MG63 (cell line): ENCODE results near the gene GULP1. TPM values are rescaled to one million over a fixed set of nuclear protein-coding genes. Genes with fewer than 3 reads are reported as not detected.

ENCODE experiments used
- DNase-seq: peaks from one replicate; pipeline ENCODE4 v3.0.0-alpha.2; 2020
- H3K27me3 ChIP-seq: fragments of 250-450 bp; sonication (Bioruptor Pico); 2 replicates; pipeline ENCODE4 v1.5.1; 2020; ENCODE audit warnings: mild to moderate bottlenecking, moderate library complexity
- H3K36me3 ChIP-seq: fragments of 250-450 bp; sonication (Bioruptor Pico); 2 replicates; pipeline ENCODE4 v1.5.1; 2020; ENCODE audit warnings: mild to moderate bottlenecking, moderate library complexity
- H3K4me3 ChIP-seq: fragments of 250-450 bp; sonication (Bioruptor Pico); 2 replicates; pipeline ENCODE4 v1.5.1; 2020; ENCODE audit warnings: mild to moderate bottlenecking, moderate library complexity
- H3K9me3 ChIP-seq: fragments of 250-450 bp; sonication (Bioruptor Pico); 2 replicates; pipeline ENCODE4 v1.5.1; 2020; ENCODE audit warnings: mild to moderate bottlenecking, moderate library complexity
- total RNA-seq: library from RNA; depleted of rRNA; stranded (reverse); fragments of >200 nt; shearing (Covaris generic); gene quantifications from 2 replicates; pipeline ENCODE4 v1.2.3, GENCODE V29; 2014; ENCODE audit warnings: low replicate concordance

The GULP1 gene
- total RNA-seq, 1 experiment from 2014 or later: 14.6 TPM

DNA sequence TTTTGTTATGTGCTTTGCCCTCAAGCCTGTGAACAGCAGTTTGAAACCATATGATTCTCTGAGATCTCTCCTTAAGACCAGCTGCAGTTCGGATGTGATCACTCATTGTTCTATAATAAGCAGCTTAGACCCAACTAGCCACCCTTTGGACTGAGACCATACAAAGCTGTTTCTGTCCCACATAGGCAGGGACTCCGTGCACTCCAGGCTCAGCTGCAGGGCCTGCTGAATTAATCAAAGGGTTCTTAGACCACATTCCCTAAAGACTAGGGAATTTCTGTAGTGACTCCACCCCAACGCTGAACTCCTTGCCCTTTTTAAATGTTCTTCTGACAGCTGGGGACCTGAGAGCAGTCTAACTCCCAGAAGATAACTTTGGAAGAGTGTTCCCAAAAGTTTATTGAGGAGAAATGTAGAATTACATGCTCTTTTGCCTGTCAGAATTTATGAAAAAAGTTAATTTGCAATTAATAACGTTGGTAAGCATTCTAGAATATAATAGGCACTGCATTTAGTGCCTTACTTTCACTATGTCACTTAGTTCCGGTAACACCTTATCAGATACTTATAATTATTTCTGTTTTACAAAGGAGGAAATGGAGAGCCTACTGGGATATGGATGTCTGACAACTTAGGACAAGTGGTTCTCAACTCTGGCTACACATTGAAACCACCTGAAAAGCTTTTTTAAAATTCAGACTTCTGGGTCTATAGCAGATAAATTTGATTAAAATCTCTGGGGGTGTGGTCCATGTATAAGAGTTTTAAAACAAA lies 42.3 kb downstream of the GULP1 start:
- no peaks in the 10 kb centered on the region for H3K27me3 ChIP-seq
- no peak for DNase-seq
- no peaks in the 10 kb centered on the region for H3K36me3 ChIP-seq
- H3K4me3 ChIP-seq: no peak overlapping the region
- no peaks in the 10 kb centered on the region for H3K9me3 ChIP-seq

DNA sequence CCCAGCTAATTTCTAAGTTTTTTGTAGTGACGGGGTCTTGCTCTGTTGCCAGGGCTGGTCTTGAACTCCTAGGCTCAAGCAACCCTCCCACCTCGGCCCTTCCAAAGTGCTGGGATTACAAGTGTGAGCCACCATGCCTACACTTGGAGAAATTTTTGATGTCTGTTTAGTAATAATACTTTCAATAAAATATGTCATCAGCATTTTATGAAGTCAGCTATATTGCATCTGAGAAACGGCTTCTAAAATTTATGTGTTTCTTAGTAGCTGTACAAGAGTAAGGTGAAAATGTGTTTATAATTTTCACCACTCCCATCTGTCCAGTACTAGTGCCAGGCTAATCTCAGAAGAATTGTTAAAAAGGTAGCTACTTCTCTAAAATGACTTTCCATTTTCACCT lies 46.8 kb downstream of the GULP1 start:
- Histone ChIP-seq H3K9me3 (no peaks in the 10 kb centered on the region), H3K27me3 (no peaks in the 10 kb centered on the region), H3K4me3 (no peak overlapping the region), H3K36me3 (no peaks in the 10 kb centered on the region)
- no peak for DNase-seq

DNA sequence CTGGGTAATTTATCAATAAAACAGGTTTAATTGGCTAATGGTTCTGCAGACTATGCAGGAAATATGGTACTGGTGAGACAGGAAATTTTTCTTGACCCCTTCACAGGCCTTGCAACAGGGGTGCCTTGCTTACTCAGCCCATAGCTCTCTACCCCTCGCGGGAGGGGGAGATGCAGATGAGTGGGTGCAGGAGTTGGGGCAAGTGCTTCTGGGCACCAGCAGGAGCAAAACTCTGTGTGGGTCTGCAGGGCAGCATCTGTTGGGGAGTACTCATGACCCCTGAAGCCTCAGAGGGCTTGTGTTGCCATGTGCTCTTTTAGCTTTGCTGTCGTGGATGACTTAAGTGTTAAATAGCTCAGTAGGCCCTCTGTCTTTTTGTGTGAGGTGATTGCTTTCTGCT lies 48.6 kb downstream of the GULP1 start:
- H3K27me3 ChIP-seq: no peaks in the 10 kb centered on the region
- no peaks in the 10 kb centered on the region for H3K9me3 ChIP-seq
- H3K4me3 ChIP-seq: no peak overlapping the region
- H3K36me3 ChIP-seq: no peaks in the 10 kb centered on the region
- DNase-seq: no peak

DNA sequence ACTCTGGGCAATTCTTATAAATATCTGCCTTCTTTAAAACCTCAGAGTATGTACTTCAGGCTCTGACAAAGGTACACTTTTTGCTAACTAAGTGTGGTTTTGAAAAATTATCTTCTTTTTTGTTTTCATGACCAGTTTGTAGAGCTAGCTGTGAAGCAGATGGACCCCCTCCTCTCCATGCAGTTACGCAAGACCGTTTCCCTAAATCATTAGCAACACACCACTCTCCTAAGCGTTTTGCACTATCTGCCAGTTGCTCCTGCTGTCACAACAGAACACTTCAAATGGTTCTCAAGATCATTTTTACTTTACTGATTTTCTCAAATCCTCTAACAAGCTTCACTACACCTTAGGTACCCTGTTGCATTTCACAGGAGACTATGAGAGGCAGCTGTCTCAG lies 53.3 kb downstream of the GULP1 start:
- DNase-seq: no peak
- H3K36me3 ChIP-seq: no peaks in the 10 kb centered on the region; the same call in 1 of the 2 replicates
- no peak overlapping the region for H3K4me3 ChIP-seq
- H3K27me3 ChIP-seq: no peaks in the 10 kb centered on the region
- H3K9me3 ChIP-seq: peaks cover 1% of the 10 kb centered on the region

DNA sequence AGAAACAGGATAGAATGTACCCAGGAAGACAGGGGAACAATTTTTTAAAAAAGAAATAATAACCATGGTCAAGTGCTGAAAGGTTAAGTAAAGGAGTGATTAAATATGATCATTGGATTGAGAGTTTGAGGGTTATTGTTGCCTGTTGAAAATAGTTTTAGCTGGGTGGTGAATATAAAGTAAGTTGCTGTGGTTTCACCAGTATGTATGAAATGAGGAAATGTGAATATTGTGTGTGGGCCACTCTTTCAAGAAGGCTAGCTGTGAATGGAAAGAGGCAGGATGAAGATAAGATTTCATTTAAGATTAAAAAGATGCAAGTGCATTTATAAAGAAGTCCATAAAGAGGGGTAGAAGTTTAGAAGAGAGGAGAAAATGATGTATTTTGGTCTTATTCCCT lies 53.8 kb downstream of the GULP1 start:
- no peak overlapping the region for H3K4me3 ChIP-seq
- DNase-seq: no peak
- H3K27me3 ChIP-seq: no peaks in the 10 kb centered on the region
- no peaks in the 10 kb centered on the region; the same call in 1 of the 2 replicates for H3K36me3 ChIP-seq
- H3K9me3 ChIP-seq: peaks cover 5% of the 10 kb centered on the region

DNA sequence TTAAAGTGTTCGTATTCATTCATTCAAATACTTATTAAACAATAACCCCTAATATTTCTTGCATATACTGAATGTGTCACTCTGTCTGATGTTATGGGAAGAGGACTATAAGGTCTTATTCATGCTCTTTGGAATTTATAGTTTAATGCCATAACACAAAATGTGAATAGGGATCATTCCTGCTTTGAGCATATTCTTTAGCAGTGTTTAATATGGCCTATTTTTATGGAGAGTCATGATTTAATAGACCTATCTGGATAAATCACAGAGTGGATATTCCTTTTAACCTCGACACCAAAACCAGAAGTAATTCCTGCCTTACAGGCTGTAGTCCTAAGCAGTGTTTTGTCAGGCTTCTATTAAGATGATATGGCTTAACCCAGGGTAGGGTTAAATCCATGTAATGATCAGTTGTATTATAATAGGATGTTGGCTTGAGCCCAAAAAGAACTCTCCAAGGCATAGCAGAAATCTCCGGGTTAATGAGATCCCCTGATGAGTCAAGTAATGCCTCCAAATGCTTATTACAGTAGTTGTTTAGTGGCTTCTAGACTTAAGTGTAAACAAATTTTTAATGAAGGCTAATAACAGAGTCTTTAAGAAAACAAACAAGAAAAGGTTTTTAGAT lies 54.3 kb downstream of the GULP1 start:
- DNase-seq: no peak
- Histone ChIP-seq H3K36me3 (no peaks in the 10 kb centered on the region; the same call in 1 of the 2 replicates), H3K4me3 (no peak overlapping the region), H3K9me3 (peaks cover 9% of the 10 kb centered on the region), H3K27me3 (no peaks in the 10 kb centered on the region)

DNA sequence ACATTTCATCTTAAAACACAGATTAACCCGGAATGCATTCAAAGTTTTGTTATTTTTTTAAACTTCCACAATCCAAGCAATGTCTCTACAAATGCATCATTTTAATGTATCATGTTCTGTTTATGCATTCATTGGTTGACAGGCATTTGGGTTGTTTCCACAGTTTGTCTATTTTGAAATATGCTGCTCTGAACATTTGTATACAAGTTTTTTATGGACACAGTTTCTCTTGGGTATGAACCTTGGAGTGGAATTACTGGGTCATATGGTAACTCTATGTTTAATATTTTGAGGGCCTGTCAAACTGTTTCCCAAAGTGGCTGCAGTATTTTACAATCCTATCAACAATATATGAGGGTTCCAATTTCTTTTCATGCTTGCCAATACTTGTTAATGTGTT lies 57.3 kb downstream of the GULP1 start:
- Histone ChIP-seq H3K36me3 (no peaks in the 10 kb centered on the region; the same call in 1 of the 2 replicates), H3K4me3 (no peak overlapping the region), H3K9me3 (peaks cover 9% of the 10 kb centered on the region), H3K27me3 (no peaks in the 10 kb centered on the region)
- no peak for DNase-seq

DNA sequence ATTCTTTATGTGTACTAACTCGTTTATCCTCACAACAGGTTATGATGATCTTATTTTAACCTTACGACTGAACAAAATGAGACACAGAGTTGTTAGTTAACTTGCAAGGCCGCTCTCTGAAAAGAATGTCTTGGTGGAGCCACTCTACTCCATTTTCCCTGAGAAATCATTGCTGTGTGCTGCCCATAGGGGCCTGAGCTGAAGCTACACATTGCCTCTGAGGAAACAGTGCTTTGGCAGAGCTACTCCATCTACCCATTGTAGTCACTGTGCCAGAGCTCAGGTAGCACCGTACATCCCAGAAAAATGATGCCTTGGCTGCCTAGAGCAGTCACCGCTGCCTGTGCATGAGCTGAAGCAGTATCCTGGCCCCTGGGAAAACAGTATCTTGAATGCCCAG lies 61.6 kb downstream of the GULP1 start:
- DNase-seq: no peak
- no peak overlapping the region for H3K4me3 ChIP-seq
- H3K36me3 ChIP-seq: no peaks in the 10 kb centered on the region; the same call in 1 of the 2 replicates
- H3K27me3 ChIP-seq: no peaks in the 10 kb centered on the region
- peaks cover 11% of the 10 kb centered on the region for H3K9me3 ChIP-seq

DNA sequence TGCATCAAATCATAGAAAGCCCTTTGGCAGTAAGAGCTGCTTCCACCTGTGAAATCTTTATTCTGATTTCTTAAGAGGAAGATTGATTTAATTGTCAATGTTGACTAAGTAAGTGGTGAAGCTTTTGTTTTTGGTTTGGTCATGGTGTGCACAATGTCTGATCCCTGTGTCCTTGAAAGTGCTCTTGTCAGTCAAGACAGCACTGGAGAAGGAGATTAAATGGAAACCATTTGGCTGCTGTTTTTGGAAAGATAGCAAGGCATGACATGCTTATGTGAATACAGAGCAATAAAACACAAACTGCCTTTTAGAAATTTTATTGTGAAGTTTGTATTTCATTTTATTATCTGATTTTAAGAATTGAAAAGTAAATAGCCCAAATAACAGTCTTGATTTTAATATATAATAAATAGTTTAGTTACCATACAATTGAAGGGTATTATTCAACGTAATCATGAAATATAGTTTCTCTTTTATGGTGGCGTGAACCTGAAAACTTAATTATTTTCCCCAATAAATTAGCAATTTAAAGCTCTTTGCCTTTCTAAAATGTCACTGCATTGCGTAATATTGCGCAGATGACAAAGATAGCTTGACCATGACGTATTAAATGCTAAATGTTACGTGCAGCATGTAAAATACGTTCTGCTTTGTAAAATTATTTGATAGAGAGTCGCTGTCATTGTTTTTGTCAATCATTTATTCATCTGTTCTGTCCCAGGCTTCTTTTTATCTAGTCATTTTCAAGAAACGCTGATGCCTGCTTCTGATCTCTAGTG lies 69.0 kb downstream of the GULP1 start:
- no peak for DNase-seq
- H3K27me3 ChIP-seq: no peaks in the 10 kb centered on the region
- peaks cover 2% of the 10 kb centered on the region; the same call in 1 of the 2 replicates for H3K9me3 ChIP-seq
- no peaks in the 10 kb centered on the region for H3K36me3 ChIP-seq
- no peak overlapping the region for H3K4me3 ChIP-seq

DNA sequence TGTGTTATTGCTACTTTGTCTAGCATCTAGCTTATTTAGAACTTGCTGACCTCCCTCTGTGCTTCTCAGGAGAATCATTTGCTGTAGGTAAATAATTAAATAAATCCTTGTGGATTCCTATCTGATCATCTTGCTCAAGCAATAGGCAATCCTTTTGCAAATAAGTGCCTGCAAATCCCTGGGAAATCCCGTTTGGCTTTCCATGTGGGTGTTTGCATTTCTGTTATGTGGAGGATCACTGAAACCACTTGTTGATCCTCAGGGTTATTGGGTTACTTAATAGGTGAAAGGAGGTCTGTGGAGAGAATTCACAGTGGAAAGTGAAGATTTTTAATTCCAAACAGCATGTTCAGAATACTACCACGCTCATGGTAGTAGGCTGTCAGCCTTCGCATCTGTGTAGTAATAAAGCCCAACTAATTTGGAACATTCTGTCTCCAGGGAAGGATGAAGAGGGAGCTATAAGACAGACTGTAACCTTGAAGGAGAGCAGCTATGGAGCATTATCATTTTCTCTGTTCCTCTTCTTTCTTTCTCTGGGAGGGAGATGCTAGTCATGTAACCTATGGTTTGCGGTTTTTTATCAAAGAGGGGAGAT lies 72.5 kb downstream of the GULP1 start:
- no peak for DNase-seq
- no peaks in the 10 kb centered on the region for H3K36me3 ChIP-seq
- H3K9me3 ChIP-seq: no peaks in the 10 kb centered on the region
- no peak overlapping the region for H3K4me3 ChIP-seq
- no peaks in the 10 kb centered on the region for H3K27me3 ChIP-seq

DNA sequence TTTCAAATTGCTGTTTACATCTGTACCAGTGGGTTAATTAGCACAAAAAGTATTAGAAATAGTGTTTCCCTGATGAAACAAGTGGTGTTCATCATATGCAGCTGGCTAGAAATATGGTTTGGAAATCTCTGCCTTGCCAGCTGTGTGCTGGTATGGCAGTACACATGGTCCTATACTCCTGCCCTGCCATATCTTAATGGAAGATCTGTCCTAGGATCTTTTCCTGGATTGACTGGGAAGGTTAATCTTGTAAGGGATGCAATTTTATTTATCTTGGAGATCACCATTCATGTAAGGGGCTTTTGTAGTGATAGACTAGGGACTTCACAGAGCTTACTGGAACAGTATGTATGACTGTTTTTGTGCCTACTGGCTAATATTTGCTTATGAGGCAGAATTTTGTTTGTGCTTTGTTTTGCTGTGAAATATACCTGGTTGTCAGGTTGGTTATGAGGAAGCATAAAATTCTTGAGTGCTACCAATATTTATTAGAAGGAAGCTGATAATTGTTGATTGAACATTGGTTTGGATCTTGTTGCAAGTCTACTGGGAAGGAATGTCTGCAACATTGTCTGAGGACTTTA lies 73.5 kb downstream of the GULP1 start:
- Histone ChIP-seq H3K36me3 (no peaks in the 10 kb centered on the region), H3K9me3 (no peaks in the 10 kb centered on the region), H3K27me3 (no peaks in the 10 kb centered on the region), H3K4me3 (no peak overlapping the region)
- DNase-seq: no peak

DNA sequence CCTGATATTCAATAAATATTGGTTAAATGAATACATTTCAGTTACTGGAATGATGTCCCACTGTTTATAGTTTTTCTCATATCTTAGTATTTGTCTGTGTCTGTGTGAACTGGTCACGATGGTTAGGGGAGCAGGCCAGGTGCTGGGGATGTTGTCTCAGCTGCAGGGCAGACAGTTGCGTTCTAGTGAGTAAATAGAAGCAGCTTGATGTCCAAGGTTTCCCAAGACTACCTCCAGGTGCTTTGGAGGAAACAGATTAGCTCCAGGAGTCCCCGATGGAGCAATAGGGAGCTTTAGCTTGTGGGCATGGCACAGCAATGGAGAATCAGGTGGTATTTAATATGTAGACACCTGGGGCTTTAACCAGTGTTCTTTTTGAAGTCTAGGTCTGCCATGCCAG lies 75.5 kb downstream of the GULP1 start:
- Histone ChIP-seq H3K36me3 (no peaks in the 10 kb centered on the region), H3K9me3 (no peaks in the 10 kb centered on the region), H3K4me3 (no peak overlapping the region), H3K27me3 (no peaks in the 10 kb centered on the region)
- DNase-seq: no peak

DNA sequence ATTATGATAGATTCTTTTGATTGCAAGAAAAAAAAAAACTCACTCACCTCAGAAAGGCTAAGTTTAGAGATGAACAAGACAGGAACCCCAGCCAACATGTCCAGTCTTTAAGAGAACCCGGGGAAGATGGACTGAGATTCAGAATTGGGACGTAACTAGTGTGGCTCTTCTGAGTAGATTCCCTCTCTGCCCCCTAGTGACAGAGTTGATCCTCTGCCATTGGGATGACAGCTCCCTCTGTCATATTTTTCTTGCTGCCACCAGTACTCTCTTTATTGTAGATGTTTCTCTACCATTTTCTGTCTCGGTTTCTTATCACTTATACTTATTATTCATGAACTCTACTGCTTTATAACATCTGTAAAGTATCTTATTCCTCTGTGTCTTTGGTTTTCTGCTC lies 77.7 kb downstream of the GULP1 start:
- Histone ChIP-seq H3K4me3 (no peak overlapping the region), H3K27me3 (no peaks in the 10 kb centered on the region), H3K9me3 (no peaks in the 10 kb centered on the region), H3K36me3 (no peaks in the 10 kb centered on the region)
- DNase-seq: peak; percentile 14

DNA sequence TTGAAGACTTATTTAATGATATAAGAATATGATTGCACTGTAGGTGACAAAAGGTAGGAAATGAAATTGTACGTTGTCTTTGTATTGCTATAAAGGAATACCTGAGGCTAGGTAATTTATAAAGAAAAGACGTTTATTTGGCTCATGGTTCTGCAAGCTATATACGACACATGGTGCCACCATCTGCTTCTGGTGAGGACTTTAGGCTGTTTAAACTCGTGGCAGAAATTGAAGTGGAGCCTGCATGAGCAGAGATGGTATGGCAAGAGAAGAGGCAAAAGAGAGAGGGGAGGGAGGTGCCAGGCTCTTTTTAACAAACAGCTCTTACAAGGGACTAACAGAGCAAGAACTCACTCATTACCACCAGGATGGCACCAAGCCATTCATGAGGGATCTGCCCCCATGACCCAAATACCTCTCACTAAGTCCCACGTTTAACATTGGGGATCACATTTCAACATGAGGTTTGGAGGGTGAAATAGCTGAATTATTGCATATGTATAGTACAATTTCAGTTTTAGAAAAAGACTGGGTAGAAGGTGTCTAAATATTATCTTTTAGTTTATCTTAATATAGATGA lies 86.8 kb downstream of the GULP1 start:
- Histone ChIP-seq H3K36me3 (no peaks in the 10 kb centered on the region), H3K27me3 (no peaks in the 10 kb centered on the region)
- DNase-seq: no peak

DNA sequence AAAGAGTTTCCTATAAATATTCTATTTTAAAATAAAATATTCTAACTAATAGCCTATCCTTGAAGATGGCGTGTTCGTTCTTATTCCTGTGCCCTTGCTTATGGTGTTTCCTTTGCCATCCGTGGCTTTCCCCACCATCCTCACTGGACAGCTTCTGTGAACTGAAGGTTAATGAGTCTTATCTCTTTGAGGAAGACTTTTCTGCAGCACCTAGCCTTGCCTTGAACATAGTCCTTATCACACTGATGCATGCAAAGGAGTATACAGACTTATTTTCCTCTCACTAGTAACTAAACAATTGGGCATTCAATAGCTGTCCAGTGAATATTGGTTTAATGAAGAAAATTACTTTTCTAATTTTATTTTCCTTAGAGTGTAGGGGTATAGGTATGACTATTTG lies 88.1 kb downstream of the GULP1 start:
- peaks cover 7% of the 10 kb centered on the region for H3K36me3 ChIP-seq
- DNase-seq: no peak
- H3K9me3 ChIP-seq: peaks cover 8% of the 10 kb centered on the region
- no peaks in the 10 kb centered on the region for H3K27me3 ChIP-seq
- H3K4me3 ChIP-seq: no peak overlapping the region

More for the DNA sequence above, 86.8 kb downstream of the GULP1 start:
- Histone ChIP-seq H3K4me3 (no peak overlapping the region), H3K9me3 (no peaks in the 10 kb centered on the region)

DNA sequence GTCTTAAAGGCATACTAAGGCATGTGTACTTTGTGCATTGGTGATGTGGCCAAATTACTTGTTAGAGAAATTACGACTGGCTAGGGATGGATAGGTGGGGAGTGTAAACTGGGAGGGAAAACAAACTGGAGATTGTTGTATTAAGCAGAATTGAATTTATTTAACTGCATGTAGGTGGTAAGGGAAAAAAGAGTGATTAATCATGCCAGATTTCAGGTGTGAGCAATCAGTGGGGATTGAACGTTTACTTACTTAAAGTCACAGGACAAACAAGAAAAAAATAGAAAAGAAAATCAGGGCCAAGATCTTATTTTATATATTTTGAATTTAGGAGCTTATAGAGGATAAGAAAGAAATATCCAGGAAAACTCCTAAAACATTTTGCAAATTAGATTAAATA lies 88.6 kb downstream of the GULP1 start:
- no peaks in the 10 kb centered on the region for H3K27me3 ChIP-seq
- peaks cover 12% of the 10 kb centered on the region for H3K36me3 ChIP-seq
- no peak overlapping the region for H3K4me3 ChIP-seq
- H3K9me3 ChIP-seq: peaks cover 8% of the 10 kb centered on the region
- DNase-seq: no peak
